ENCODE measurements around the gene KDM4C. TPM values are rescaled to one million over a fixed set of nuclear protein-coding genes. Genes with fewer than 3 reads are reported as not detected.

The KDM4C gene
- polyA plus RNA-seq, 2 of the 4 experiments (the other 2 are of a cell fraction): 9.6 to 15.6 TPM

GRCh38 chr9:6900440-6900883 lies 142.7 kb downstream of the KDM4C start:
- peaks cover 21% of the 10 kb centered on the region for H3K4me1 ChIP-seq
- no peak for FAIRE-seq
- WGBS (ENCODE audit: missing lambda C conversion rate): 97% methylated on average over 7 of the region's 7 CpGs
- no peak overlapping the region for H3K27ac ChIP-seq
- H3K4me3 ChIP-seq: no peak overlapping the region
- ChIA-PET POLR2A (no interaction called here), CTCF (interaction anchor here (0.6 kb wide), 1 partner anchor 96 kb away, joined by 3 read pairs; no protein-coding TSS in a partner anchor)
- no peak overlapping the region for H3K4me2 ChIP-seq
- TF ChIP-seq MYC (IDR thresholded peaks at IDR 0.05; ENCODE audit: borderline replicate concordance, low read length) (no peak), NPAS2 (CRISPR knock-in tag; IDR thresholded peaks at IDR 0.05; ENCODE audit: borderline replicate concordance) (no peak), HMGXB4 (CRISPR knock-in tag; IDR thresholded peaks at IDR 0.05; ENCODE audit: borderline replicate concordance) (no peak), NR3C1 (IDR thresholded peaks at IDR 0.05) (no peak), RAD21 (conservative IDR thresholded peaks at IDR 0.05 in 1 of 2, IDR thresholded peaks at IDR 0.05 in 1 of 2) (no peak), E2F6 (IDR thresholded peaks at IDR 0.05; ENCODE audit: borderline replicate concordance, low read depth) (no peak), FOXS1 (CRISPR knock-in tag; IDR thresholded peaks at IDR 0.05) (no peak), CTCF (IDR thresholded peaks at IDR 0.05) (no peak), JUNB (IDR thresholded peaks at IDR 0.05) (no peak), TP53 (CRISPR knock-in tag; IDR thresholded peaks at IDR 0.05) (no peak), NFE2L2 (conservative IDR thresholded peaks at IDR 0.05; ENCODE audit: low read length) (no peak), BHLHE40 (IDR thresholded peaks at IDR 0.05; ENCODE audit: low read depth, low read length) (no peak), ATOH8 (CRISPR knock-in tag; IDR thresholded peaks at IDR 0.05; ENCODE audit: low read depth) (no peak), CHD4 (IDR thresholded peaks at IDR 0.05; ENCODE audit: borderline replicate concordance) (no peak)
- ATAC-seq: no peak
- DNase-seq (ENCODE audit: low read depth in 1 of 2, low spot score in 1 of 2): no peak
- H3K9me3 ChIP-seq: no peaks in the 10 kb centered on the region

- Histone ChIP-seq H3K4me2 (no peak overlapping the region), H3K4me3 (no peak overlapping the region), H3K27ac (no peak overlapping the region; a peak in 1 of 6 replicates), H3K4me1 (peaks cover 24% of the 10 kb centered on the region), H3K9me3 (no peaks in the 10 kb centered on the region)
- no peak; a peak in 1 of 6 replicates for ATAC-seq
- DNase-seq (ENCODE audit: low read depth in 1 of 2, low spot score in 1 of 2): no peak
- no peak for FAIRE-seq
- ChIA-PET CTCF (no interaction called here), POLR2A (no interaction called here)
- TF ChIP-seq JUNB (IDR thresholded peaks at IDR 0.05): no peak
- TF ChIP-seq EP300 (IDR thresholded peaks at IDR 0.05): no peak
- no peak for TF ChIP-seq EHF (CRISPR knock-in tag; IDR thresholded peaks at IDR 0.05)
- TF ChIP-seq RFX5 (IDR thresholded peaks at IDR 0.05): no peak
- TF ChIP-seq CBX2 (IDR thresholded peaks at IDR 0.05; ENCODE audit: borderline replicate concordance, low read depth): no peak
- TF ChIP-seq KDM1A (IDR thresholded peaks at IDR 0.05; ENCODE audit: low read depth): no peak
- no peak for TF ChIP-seq ELK1 (IDR thresholded peaks at IDR 0.05; ENCODE audit: low read depth, low read length)
- no peak for TF ChIP-seq REST (IDR thresholded peaks at IDR 0.05)
- WGBS (ENCODE audit: missing lambda C conversion rate): 95% methylated on average over 2 of the region's 2 CpGs
Observed at GRCh38 chr9:6901180-6901579, 143.4 kb downstream of the KDM4C start.

Data from A549 (cell line).